ENCODE data around the gene CMTM2. TPM values are rescaled to one million over a fixed set of nuclear protein-coding genes. Genes with fewer than 3 reads are reported as not detected.
A peak's percentile ranks its signal among the peaks of the same experiment; 100 is the strongest.
"Not testable (repeated sequence)": the region's sequence is repeated elsewhere in the genome, so short reads cannot be mapped to it uniquely, and the experiment has no call there.

CMTM2 gene
- polyA plus RNA-seq, 12 donors, result 0.21 to 0.66 (median 0.46) TPM; not detected in 2

DNA sequence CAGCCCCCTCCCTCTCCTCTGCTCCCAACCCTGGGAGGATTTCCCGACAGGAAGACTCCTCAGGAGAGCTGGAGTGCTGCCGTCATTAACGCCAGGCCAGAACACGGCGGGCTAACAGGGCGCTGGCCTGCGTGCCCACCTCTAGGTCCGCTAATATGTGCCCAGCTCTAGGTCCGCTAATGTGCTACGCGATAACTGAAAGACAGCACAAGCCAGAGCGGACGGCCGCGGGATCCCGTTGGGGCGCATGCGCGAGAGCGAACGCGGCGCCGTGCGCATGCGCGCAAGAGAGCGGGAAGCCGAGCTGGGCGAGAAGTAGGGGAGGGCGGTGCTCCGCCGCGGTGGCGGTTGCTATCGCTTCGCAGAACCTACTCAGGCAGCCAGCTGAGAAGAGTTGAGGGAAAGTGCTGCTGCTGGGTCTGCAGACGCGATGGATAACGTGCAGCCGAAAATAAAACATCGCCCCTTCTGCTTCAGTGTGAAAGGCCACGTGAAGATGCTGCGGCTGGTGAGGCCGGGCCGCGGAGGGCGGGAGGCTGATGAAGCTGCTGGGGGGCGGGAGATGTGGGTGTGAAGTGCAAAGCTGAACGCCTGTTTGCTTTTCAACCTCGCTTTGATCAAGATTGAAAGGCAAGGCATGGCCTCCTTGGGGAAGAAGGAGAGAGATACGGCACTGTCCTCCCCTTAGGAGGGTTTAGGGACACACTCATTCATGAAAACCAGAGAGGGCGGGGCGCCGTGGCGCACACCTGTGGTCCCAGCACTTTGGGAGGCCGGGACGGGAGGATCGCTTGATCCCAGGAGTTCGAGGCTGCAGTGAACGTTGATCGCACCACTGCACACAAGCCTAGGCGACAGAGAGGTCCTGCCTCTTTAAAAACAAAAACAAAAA, 26.7 kb upstream of the CMTM2 start, which contains the start of gene CKLF:
Gene CKLF, plus strand, starts transcription at position 291 of the 892 bp plus-strand sequence. Its CDS starts 140 bp downstream, at position 431.
- peak; percentile 95 for DNase-seq

DNA sequence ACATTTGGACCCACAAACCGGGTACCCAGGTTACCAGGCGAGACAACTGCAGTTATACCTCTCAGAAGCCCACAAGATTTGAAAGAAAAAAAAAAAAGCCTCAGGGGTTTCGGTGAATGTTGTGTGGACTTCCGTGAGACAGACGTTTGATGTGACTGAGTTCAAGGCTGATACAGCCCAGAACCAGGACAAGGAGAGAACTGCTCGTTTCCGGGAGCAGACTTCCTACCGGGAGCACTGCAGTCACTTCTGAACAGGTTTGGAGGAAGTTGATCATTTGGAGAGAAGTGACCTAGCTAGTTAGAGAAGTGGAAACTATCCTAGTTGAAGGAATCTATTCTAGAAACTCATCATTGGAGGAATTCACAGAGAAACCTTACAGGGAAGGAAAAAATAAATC, 26.0 kb upstream of the CMTM2 start:
- no peak for DNase-seq

DNA sequence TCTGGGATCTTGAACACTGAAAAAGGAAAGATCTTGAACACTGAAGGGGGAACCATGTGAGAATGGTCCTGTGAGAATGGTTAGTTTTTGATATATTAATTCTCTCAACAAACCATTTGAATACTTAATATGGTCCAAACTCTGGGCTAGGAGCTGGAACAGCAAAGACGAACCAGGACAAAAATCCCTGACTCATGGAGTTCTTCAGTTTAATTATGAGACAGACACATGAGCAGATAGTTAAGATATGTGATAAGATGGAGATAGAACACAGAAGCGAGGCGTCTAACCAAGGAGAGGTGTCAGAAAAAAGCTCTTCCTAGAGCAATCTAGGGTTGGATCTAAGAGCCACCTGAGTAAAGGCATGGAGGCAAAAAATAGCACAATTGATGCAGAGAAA, 25.2 kb upstream of the CMTM2 start:
- DNase-seq, result no peak

DNA sequence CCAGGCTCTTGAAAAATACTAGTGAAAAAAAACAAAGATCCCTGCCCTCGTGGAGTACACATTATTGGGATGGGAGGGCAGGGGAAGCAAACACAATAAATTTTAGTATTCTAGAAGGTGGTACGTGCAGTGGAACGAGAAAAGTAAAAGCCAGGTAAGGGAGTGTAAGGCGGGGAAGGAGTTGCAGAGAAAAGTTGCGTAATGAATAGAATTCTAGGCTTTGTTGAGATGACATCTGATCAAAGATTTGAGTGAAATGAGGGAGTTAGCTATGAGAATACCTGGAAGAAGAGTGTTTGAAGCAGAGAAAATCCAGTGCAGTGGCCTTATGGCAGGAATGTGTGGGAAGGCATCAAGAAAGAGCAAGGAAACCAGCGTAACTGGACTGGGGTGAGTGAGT, 24.8 kb upstream of the CMTM2 start:
- DNase-seq, result no peak

DNA sequence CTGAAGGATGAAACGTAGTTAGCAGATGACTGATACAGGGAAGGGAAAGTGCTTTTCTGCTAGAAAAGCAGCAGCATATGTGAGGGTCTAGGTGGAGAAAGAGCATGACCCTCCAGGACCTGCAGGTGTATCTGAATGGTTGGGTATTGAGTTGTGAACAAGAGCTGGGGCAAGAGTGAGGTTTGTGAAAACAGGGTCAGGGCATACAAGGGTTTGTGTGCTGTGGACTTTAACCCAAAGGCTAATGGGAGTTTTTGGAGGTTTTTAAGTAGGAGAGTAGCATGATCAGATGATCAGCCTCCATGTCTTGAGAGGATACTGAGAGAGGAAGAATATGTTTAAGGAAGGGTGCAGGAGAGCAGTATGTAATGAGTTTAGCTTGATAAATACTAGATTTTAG, 19.2 kb upstream of the CMTM2 start:
- DNase-seq, result no peak

DNA sequence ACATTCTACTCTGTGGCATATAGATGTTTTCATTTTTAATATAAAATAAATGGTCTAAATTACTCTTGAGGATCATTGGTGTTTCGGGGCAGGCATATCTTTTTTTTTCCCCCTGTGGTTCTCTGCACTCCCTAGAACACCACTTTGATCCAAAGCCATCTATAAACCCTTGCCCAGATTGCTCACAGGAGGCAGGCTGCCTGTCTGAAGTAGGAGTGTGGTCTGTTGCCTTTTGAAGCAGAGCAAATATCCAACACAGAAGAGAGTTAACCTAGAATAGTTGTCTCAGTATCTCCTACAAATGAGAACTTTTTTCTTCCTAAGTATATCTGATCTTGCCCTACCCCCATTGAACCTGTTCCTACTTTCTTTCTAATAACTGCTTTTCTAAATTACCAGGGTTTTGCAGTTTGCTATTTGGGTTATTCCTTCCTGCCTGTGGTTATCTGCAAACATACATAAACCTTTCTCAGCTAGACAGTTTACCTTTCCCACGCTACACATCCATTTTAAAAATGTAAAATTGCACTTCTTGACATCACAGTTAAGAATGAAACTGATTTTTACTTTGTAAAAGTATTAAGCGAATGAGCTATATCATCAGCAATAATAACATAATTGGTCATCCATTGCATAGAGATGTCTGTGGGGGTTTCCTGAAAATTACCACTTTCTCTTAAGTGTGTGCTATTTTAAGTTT, 17.7 kb upstream of the CMTM2 start:
- no peak for DNase-seq

DNA sequence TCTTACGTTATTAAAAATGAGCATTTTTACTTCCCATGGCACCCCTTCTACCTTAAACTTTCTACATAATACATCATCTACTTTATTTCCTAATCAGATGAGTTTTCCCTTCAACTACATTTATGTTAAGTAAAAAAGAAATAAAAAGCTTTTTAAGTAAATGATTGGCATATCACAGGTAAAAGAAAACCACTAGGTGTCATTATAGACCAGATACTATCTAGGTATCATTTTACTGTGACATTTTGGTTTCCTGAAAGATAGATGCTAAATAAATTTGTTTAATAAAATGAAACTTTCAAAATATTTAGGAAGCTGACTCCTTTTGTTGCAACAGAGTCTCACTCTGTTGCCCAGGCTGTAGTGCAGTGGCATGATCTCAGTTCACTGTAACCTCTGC, 16.9 kb upstream of the CMTM2 start:
- no peak for DNase-seq

DNA sequence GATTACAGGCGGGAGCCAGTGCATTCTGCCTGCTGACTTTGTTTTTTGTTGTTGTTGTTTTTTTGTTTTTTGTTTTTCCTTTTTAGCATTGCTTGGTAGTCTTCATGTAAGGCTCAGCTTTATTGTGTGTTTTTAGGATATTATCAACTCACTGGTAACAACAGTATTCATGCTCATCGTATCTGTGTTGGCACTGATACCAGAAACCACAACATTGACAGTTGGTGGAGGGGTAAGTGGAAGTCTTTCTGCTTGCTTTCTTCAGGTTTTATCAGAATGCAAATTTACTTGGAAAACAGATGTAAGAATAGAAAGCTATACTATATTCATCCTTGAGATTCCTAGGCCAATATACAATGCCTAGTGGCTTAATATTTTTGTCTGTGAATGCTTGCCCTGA, 16.3 kb upstream of the CMTM2 start:
- no peak for DNase-seq

DNA sequence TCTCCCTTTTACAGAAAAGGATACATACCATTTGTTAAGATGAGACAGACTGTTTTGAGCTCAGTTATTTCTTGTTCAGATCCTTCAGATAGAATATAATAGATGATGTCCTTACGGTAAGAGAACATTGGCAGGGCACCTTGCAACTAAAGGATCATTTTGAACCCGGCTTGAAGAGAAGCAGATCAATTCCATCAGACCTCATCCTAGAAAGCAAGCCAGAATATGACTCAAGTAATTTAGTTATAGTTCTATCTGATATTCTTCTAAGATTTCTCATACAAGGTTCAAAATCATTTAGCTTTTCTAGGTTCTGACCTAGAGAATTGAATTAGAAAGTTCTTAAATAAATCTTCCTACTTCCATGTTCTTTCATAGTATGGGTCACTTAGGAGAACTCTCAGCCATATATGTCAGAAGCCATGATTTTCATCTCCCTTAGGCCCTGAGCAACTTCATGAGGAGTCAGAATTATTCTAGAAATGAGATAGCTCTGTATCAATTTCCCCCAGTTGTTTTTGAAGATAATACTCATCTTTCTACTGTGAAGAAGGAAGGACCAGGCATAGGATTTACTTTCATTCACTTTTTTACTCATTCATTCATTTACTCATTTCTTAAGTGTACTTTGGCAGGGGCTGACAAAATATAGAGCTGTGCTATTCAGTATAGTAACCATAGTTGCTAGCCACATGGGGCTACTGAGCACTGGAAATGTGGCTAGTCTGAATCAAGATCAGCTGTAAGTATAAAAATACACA, 15.5 kb upstream of the CMTM2 start:
- DNase-seq, result no peak

DNA sequence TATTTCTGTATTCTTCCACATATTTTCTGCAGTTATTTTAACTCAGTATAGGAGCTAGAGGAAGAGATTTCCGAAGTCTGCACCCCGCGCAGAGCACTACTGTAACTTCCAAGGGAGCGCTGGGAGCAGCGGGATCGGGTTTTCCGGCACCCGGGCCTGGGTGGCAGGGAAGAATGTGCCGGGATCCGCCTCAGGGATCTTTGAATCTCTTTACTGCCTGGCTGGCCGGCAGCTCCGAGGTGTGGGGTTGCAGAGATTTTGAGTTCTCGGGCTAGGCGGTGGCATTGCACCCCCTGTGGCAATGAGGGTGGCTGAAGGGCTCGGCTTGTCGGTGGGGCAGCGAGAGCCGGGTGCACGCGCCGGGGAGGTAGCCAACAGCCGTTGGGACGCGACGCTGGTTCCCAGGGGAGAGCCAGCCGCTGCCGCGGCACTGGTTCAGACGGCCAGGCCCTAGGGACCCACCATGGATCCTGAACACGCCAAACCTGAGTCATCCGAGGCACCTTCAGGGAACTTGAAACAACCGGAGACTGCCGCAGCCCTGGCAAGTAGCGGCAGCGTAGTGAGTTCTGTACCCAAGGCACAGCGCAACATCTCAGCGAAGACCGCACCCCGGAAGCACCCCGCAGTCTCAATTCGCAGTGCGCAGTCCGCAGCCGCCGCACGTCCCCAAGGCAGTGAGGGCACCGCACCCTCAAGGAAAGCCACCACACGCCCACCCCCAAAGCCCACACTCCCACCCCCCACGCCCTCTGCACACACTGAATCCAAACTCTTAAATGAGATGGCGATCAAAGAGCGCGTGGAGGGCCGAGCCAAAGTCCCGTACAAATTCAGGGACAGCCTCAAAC, 13.0 kb upstream of the CMTM2 start, which contains the start of gene CMTM1:
Gene CMTM1, plus strand, starts transcription at position 389 of the 851 bp plus-strand sequence. Its CDS starts 75 bp downstream, at position 464.
- DNase-seq, result no peak

DNA sequence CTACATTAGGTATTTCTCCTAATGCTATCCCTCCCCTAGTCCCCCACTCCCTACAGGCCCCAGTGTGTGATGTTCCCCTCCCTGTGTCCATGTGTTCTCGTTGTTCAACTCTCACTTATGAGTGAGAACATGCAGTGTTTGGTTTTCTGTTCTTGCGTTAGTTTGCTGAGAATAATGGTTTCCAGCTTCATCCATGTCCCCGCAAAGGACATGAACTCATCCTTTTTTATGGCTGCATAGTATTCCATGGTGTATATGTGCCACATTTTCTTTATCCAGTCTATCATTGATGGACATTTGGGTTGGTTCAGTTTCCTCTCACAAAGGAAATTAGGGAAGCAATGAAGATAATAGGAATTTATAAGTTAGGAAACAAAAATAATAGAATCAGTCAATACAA, 12.0 kb upstream of the CMTM2 start:
- DNase-seq, result not testable (repeated sequence)

DNA sequence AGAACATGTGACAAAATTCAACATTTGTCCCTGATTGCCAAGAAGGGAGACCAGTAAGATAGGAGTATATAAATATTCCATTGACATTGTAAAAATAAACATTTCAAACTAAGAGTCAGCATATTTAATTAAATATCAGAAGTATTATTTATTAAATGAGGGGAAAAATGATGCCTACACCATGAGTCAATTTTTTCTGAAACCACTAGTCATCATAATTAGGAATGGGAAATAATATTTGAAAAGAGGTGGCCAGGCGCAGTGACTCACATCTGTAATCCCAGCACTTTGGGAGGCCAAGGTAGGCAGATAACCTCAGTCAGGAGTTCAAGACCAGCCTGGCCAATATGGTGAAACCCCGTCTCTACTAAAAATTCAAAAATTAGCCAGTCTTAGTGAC, 10.9 kb upstream of the CMTM2 start:
- DNase-seq, result no peak

DNA sequence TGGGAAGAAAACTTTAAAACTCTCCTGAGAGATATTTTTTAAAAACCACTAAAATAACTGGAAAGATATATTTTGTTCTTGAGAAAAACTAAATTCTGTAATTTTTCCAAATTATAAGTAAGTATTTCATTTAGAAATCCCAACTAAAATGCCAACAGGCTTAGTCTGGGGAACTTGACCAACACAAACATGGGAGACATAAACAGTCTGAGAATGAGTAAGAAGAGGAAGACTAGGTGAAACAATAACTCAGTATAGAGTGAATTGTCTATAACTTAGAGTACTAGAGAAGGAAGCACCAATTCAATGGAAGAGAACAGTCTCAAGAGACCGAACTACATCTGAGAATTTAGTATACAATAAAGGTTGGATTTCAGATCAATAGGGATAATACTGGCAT, 10.1 kb upstream of the CMTM2 start:
- DNase-seq, result no peak

DNA sequence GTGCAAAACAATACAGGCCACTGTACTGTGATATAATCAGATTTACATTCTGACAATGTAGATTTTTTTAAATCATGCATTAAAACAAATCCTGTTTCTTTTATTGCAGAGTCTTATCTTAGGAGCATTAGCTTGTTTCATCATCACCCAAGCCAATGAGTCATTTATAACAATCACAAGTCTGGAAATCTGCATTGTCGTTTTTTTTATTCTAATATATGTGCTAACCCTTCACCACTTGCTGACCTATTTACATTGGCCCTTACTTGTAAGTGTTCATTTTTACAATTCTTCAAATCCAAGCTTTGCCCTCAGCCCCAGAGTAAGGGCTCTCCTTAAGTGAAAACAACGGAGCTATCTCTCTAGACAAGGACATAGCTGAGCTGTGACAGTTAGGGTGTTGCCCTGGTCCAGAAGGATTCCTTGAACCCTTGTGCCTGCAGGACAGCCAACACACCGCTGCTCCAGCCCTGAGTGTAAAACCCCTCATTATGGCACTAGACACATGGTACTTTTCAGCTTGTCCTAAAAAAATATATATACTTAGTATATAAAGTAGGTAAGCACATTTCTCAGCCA, 9.3 kb upstream of the CMTM2 start:
- DNase-seq, result no peak

DNA sequence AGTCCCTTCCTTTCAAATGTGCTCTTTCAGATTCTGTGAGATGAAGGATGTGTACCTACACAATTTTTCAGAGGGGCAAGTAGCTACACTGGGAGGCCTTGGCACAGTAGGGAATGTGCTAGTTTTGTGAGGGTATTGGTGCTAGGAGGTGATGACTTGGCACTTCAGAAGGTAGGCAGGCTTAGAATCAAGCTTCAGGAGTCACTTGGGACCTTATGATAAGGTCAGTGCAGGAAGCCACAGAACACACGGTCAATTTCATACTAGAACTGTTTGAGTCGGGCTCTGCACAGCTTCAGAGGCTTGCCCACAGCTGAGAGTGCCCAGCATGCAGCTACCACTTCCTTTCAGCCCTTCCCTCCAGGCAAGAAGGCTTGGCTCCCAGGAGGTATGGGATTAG, 6.9 kb upstream of the CMTM2 start:
- no peak for DNase-seq

DNA sequence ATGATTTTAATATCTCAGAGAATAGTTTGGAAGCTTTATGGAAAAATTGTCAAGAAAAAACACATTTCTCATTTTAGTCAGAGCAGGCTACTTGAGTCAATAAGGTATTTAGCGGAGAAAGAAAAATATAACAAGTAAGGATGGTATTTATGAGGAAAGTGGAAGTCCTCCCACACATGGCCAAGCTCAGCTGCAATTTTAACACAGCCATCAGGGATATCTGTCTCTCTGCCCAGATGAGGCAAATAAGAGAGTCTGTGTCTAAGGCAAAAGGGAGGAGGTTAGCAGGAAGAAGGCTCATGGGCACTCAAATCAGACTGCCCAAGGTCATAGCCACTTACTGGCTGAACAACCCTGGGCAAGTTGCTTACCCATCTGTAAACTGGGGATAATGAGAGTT, 5.2 kb upstream of the CMTM2 start:
- no peak for DNase-seq

DNA sequence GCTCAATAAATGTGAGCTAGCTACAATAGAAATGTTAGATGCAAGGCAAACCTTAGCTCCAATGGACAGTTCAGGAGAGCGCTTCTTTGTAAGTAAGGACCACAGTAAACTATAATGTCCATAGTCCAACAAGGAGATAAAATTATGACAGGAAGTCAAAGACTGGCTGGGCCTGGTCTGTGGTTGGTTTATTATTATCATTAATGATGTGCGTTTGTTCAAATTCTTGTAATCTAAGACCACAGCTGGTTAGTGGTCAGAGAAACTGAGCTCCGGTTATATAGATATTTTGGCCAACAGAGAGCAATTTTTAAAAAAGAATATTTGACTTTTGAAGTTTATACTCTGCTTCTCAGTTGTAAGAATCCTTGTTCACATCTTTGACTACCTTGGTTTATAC, 4.7 kb upstream of the CMTM2 start:
- no peak for DNase-seq

DNA sequence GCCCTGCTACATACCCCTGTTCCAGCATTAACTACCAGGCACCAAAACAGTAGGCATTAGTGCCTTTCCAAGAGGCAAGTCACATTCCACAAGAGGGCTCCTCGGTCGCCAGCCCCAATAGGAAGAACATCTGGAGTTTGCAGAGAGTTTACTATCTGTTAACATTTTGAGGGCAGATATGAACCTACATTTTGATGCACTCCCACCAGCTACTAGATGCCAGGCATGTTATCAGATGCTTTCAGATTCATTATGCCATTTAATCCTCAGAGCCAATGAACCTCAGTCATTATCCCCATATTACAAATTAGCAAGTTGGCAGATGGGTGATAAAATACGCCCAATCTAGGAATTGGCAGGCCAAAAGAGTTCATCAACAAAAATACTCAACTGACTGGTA, 4.2 kb upstream of the CMTM2 start:
- DNase-seq, result no peak

DNA sequence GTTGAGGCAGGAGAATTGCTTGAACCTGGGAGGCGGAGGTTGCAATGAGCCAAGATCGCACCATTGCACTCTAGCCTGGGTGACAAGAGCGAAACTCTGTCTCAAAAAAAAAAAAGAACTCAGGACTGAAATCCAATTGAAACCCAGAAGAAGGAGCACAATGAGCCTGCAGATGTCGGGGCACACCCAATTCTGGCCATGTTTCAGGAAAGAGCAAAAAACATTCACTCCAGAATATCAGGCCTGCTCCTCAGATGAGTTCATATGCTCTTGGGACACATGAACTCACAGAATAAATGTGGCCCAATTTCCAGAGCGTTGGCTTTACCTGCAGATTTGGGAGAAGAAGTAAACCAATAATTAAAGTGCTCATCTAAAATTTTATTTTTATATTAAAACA, 3.0 kb upstream of the CMTM2 start:
- DNase-seq, result no peak

DNA sequence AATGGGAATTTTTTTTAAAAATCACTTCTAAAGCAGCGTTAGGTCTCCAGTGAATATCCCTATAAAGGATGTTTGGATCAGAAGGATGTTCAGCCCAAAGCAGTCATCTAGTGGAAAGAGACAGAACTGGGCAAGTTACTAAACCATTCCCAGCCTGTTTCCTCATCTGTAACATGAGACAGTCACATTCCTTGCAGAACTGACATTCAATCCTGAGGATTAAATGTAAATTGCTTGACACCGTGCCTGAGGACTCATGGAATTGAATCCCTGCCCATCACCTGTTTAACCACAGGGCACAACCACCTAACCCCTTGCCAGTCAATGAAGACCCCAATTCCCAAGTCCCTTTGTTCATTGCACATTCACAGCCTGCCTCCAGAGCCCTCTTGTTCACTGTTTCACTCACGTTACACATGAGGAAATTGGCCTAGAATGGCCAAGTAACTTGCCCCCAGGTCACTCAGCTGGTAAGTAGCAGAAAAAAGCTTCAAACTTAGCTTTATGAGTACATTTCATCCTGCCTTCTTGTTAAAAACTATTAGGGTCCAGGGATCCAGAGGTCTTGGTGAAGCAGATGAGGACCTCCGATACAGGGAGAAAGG, 1.4 kb downstream of the CMTM2 start:
- no peak for DNase-seq
